Cardiac septum (tissue), 1 donor: Measurements from ENCODE around the gene TRIM2. TPM values are rescaled to one million over a fixed set of nuclear protein-coding genes. Genes with fewer than 3 reads are reported as not detected.

Experiments used
- DNase-seq: peaks from one replicate; pipeline ENCODE4 v3.0.0-alpha.2; 2020; ENCODE audit warnings: low spot score
- intact Hi-C: fragments of 100-400 bp; cut with DNase I; formaldehyde crosslinking; loops from one replicate; pipeline ENCODE4 v1.14.0; 2022
- total RNA-seq: library from RNA; stranded (reverse); fragmentation: NEBNext Ultra II Directional; extraction: Animal tissue kit (Norgen Biotek cat#: 25700); gene quantifications from one replicate; pipeline ENCODE4 v1.2.1, GENCODE V29; 2021
- donor health status: DM: no; HTN: no; CAD: no.

The TRIM2 gene
- total RNA-seq, 1 donor from 2014 or later, result 23.4 TPM

DNA sequence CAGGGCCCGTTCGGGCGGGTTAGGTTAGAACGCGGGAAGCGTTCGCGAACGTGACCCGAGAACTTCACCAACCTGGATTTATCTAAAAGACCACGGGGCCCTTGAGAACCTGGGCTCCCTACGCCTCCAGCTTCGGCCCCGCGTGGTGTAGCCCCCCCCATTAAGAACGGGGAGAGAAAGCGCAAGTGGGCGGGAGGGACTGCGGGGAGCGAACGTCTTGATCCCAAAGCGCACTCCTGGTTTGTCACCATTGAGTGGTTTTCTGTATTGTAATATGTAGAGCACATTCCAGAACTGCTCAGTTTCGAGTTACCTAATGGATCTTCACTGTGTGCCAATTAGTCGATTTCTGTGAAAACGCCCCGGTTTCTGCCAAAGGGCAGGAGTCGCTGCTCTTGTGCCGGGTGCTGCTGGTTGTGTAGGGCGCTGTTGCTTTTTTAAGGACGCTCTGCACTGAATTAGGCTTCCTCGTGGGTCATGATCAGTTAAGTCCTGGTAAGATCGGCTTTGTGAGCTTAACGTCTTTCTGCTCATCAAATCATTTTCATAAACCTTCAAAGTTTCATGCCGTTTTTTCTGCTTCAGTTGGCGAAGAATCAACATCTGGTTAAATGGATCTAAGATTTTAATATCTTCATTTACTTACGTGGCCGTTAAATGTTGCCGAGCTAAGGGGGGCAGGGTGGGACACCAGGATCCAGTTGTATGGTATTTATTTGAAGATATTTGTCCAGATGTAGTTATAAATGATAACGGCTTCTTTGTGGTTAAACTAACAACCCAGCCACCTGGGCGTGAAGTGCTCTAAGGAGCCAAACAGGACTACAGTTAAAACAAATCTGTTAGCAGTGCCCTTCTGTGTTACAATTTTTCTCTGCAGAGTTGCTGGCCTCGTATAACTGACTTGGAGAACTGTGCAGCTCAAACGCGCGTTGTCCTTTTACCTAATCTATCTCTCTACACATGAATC, 141.1 kb downstream of the TRIM2 start:
- no peak for DNase-seq
- intact Hi-C loops, result loop anchor here (2.0 to 10.0 kb wide), 3 partner anchors 87 to 400 kb away; partner anchors contain the start of gene TMEM131L

GRCh38 chr4:153346031-153346430, 141.8 kb downstream of the TRIM2 start:
- DNase-seq, result no peak
- intact Hi-C loops, result loop anchor here (5.0 to 10.0 kb wide), 2 partner anchors 86 to 399 kb away; no protein-coding TSS in a partner anchor

- intact Hi-C loops, result loop anchor here (5.0 to 10.0 kb wide), 2 partner anchors 86 to 398 kb away; no protein-coding TSS in a partner anchor
- DNase-seq, result no peak
Measured at GRCh38 chr4:153346563-153346962, 142.3 kb downstream of the TRIM2 start.

DNA sequence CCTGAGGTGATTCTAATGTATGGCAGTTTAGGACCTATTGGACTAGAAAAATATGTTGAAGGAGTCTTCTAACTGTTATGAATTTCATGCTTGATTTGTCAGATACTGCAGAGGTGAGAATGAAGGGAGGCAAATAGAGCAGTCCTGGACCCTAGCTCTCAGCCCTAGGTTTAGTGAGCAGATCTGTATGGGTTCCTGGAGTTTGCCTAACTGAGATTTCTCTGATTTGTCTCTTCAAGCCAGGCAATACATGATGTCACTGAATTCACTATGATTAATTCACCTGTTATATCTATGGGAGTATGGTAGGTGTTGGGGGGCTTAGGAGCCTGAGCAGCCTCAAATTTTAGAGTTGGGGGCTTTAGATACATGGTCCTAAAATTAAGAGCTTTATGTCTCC, 142.9 kb downstream of the TRIM2 start:
- DNase-seq, result no peak
- intact Hi-C loops, result loop anchor here (5.0 to 10.0 kb wide), 2 partner anchors 85 to 398 kb away; no protein-coding TSS in a partner anchor

- intact Hi-C loops, result loop anchor here (5.0 to 10.0 kb wide), 2 partner anchors 84 to 397 kb away; no protein-coding TSS in a partner anchor
- no peak for DNase-seq
Measured at GRCh38 chr4:153348006-153348405, 143.8 kb downstream of the TRIM2 start.

DNA sequence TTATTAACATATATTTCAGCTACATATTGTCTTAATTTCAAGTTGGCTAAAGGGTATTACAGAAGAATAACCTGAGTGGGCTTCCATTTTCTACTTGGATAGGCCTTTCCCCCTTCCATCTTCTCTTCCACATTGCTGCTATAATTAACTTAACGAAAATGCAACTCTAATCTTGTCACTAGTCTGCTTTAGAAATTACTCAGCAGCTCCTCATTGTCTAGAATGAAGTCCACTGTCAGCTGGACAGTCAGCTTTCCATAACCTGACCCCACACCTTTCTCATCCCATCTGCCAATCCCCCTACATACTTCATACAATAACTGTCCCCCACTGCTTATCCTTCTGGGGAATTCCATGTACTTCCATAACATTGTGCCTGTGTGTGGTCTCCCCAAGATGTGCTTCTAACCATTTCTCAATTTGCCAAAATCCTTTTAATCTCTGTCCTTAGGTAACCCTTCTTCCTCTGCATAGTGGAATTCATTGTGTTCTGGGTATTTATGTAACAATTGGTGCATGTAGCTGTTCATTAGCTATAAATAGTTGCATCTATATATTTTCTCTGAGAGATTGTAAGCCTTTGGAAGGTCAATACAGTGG, 145.1 kb downstream of the TRIM2 start:
- no peak for DNase-seq
- intact Hi-C loops, result loop anchor here (5.0 to 10.0 kb wide), 2 partner anchors 83 to 395 kb away; no protein-coding TSS in a partner anchor

DNA sequence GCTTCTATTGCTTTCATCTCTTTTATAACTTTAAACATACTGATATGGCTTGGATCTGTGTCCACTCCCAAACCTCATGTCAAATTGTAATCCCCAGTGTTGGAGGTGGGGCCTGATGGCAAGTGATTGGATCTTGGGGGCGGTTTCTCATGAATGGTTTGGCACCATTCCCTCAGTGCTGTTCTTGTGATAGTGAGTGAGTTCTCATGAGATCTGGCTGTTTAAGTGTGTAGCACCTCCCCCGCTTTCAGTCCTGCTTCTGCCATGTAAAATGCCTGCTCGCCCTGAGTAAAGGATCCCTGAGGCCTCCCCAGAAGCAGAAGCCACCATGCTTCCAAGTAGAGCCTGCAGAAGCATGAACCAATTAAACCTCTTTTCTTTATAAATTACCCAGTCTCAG, 157.9 kb downstream of the TRIM2 start:
- no peak for DNase-seq
- intact Hi-C loops, result no loop called here

GRCh38 chr4:153364061-153364460, 159.8 kb downstream of the TRIM2 start:
- DNase-seq, result no peak
- intact Hi-C loops, result no loop called here

- intact Hi-C loops, result no loop called here
- no peak for DNase-seq
Measured at GRCh38 chr4:153365003-153365402, 160.8 kb downstream of the TRIM2 start.

DNA sequence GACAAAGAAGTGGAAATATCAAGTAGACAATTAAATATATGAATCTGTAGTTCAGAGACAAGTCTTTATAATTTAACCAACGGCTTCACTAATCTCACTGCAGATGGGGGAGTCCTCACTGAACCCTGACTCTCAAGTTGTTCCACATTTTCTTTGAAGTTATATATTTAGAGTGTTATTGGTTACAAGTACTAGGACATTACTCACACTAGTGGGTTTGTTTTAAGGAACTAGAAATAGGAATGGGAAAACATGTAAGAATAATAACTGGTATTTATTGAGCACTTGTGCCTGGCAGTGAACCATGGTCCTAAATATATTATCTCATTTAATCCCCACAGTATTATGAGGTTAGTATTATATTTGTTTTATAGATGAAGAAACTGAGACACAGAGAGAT, 162.2 kb downstream of the TRIM2 start:
- intact Hi-C loops, result no loop called here
- DNase-seq, result no peak

DNA sequence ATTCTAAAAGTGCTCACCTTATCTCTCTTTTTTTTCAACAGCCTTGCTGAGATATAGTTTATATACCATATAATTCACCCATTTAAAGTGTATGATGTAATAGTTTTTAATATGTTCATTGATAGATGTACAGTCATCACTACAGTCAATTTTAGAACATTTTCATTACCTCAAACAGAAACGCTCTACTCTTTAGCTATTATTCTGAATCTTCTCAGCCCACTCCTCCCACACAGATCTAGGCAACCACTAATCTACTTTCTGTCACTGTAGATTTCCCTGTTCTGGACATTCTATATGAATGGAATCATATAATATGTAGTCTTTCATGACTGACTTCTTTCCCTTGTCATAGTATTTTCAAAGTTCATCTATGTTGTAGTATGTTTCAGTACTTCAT, 162.8 kb downstream of the TRIM2 start:
- no peak for DNase-seq
- intact Hi-C loops, result no loop called here

- no peak for DNase-seq
- intact Hi-C loops, result no loop called here
Measured at GRCh38 chr4:153369021-153369420, 164.8 kb downstream of the TRIM2 start.

DNA sequence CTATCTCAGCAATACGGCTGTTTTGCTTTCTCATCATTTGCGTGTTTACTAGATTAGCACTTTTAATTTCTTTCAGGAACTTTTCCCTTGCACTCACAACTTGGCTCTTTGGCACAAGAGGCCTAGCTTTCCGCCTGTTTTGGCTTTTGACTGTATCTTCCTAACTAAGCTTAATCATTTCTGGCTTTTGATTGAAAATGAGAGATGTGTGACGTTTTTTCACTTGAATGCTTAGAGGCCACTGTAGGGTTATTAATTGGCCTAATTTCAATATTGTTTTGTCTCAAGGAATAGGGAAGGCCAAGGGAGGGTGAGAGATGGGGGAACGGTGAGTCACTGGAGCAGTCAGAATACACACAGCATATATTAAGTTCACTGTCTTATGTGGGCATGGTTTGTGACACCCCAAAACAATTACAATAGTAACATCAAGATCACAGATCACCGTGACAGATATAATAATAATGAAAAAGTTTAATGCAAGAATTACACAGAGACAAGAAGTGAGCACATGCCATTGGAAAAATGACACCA, 167.5 kb downstream of the TRIM2 start:
- intact Hi-C loops, result no loop called here
- DNase-seq, result no peak

DNA sequence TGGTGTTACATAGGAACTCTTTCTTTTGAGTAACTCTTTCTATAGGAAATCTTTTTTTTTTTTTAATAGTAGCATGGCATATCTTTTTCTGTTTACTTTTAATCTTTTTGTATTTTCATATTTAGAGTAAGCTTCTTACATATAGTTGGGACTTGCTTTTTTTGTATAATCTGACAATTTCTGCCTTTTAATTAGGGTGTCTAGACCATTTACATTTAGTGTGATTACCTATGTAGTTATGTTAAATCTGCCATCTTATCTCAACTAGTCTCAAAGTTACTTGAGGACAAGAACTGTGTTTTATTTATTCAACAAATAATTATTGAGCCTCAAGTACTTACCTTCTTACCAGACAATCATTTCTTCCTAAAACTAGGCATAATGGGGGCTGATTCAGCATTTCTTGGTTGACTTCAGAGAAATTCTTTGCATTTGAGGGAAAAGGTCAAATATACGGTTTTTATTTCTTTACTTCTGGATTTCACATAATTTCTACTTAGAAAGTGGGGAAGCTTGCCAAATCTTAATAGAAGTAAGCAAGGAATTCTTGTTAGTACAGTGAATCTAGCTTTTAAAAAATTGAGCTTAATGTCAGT, 168.8 kb downstream of the TRIM2 start:
- intact Hi-C loops, result no loop called here

GRCh38 chr4:153374442-153374841, 170.2 kb downstream of the TRIM2 start:
- no peak for DNase-seq
- intact Hi-C loops, result no loop called here

More for the DNA sequence above, 168.8 kb downstream of the TRIM2 start:
- no peak for DNase-seq

DNA sequence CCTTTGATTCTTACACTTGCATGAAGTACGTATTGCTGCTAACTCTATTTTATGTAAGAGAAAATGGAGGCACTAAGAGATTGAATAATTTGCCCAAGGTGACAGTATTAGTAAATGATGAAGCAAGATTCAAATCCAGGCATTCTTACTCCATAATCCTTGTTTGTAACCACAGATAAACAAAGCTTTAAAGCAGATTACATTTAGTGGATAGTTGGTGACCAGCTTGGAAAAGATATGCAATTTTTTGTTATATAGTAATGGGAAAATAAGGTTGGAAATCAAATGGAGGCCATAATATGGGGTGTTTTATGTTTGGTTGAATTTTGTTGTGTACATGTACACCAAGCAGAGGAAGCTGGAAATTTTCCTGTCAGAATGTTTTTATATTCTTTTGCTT, 171.1 kb downstream of the TRIM2 start:
- DNase-seq, result no peak
- intact Hi-C loops, result no loop called here

DNA sequence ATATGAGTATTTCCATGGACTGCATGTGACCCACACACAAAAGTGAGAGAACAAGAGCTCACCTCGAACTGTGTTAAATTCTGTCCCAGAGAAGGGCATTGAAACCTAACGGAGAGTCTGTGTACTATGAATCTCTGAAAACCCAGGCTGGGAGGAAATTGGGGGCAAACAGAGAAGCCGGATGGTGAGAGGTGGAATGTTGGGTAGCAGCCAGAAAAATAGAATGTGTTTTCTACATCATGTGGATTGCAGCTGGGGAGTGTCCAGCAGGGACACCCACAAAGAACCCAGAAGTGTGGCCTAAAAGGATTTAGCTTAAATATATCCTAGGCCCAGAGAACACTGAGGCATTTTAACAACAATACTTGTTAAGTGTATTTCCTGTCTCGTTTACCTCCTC, 178.9 kb downstream of the TRIM2 start:
- DNase-seq, result no peak
- intact Hi-C loops, result no loop called here

DNA sequence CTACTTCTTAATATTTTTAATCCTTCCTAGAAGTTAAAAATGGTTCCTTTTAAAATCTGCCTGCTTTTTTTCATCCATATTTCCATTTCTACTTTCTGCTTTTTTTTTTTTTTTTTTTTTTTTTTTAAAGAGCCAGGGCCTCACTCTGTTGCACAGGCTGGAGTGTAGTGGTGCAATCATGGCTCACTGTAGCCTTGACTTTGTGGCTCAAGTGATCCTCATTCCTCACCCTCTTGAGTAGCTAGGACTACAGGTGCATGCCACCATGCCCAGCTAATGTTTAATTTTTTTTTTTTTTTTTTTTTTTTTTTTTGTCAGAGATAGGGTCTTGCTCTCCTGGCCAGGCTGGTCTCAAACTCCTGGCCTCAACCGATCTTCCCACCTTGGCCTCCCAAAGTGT, 179.9 kb downstream of the TRIM2 start:
- DNase-seq, result no peak
- intact Hi-C loops, result no loop called here

GRCh38 chr4:153385784-153386183, 181.5 kb downstream of the TRIM2 start:
- DNase-seq, result no peak
- intact Hi-C loops, result no loop called here

- DNase-seq, result no peak
- intact Hi-C loops, result no loop called here
Measured at GRCh38 chr4:153387981-153388380, 183.7 kb downstream of the TRIM2 start.
